Activated T-helper 1 cell treated with anti-CD3 and anti-CD28 coated beads, Interleukin-2, amount 50 U/mL, for 16 hours (primary cell): ENCODE measurements around the gene ANKFN1.

ENCODE experiments used
- DNase-seq, 2 donors: peaks; one replicate each; pipeline ENCODE4 v3.0.0-alpha.2; 2020; ENCODE audit warnings: low read depth in 1 of 2, low spot score in 1 of 2

The ANKFN1 gene

DNA sequence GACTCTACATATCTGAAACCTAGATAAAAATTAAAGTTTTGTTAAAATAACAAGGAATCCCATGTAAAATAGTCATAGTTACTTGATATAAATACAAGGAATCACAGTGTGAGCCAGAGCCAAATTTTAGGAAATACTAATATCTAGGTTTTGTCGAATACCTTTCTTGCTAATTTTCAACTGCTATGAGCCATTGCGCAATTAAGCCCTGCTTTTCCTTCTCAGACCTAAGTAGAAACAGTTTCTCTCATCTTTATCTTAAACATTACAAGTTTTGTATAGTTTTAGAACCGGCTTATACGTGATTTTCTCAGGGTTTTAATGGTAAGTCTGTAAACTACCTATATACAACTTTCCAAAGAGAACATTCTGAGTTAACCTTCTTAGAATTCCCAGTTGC lies 282.9 kb downstream of the ANKFN1 start:
- DNase-seq = no peak

DNA sequence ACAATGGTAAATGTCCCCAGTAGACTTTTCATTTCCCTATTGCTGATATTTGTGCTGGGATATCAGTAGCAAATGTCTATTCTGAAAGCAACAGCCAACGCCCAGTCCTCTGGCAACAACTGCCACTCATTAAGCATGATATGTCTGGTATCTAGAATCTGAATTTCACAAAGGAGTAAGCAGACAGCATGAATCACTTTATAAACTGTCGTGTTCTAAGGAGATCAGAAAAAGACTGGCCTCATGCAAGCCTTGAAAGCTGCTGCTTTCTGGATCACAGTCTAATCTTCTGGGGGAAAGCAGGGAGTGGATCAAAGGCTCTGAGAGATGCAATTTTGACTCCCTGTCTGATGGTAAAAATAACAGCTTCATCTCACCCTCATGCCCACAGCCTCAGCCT lies 287.1 kb downstream of the ANKFN1 start:
- DNase-seq = no peak

DNA sequence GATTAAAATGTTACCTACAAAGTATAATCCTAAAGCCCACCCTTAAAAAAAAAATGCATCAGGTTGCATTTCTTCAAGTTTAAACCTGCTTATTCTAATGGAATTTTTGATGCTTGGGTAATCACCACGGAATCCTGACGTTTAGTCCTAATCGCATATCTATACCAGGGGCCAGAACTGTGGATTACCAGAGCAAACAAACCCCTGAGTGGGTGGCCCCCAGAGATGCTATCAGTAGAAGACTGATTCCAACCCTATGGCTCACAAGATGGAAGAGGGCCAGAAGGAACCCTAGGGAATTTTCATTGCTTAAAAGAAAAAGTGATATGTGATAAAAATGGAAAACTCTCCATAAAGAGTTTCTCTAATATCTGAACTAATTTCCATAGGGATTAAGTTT lies 288.0 kb downstream of the ANKFN1 start:
- no peak for DNase-seq

DNA sequence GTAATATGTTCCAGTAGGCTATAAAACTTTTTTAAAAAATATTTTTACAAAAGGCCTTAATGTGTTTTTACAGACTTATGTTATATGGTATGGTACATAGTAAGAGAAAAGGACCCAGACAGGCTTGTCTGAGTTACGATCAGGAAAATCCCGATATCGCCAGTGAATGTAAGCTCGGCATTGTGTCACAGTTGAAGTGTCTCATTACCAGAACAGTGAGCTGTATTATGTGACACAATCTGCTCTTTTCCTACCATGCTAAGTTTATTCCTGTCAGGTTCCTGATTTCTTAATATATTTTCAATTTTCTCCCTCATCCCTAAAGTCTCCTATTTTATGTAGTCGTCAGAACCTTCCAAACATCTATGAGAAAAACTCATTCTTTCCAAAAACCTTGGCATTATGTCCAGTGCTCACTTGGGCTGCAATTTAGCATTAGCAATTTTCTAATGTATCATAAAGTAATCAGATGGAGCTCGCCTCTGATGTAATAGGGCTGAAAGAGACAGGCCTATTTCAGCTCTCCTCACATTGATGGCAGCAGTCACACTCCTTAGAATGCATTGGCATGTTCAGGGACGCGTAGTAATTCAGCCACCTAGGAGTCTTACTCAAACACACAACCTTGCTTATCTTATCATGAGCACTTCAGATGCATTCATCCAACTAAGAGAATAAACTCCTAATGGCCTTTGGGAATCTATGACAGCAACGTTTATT lies 292.6 kb downstream of the ANKFN1 start:
- no peak for DNase-seq

DNA sequence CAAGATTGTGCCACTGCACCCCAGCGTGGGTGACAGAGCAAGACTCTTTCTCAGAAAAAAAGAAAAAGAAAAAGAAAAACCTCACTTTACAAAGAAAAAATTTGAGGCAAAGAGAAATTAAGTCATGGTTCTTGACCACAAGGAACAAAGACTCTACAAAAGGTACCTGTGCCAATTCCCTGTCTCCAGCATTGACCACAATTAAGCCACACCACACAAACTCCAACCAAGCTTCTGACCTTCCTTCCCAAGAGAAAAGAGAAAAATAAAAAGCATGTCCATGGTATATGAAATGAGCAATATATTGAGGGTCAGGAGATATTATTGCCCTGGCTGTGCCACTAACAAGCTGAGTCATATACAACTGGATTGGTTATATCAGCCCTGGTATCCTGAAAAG lies 293.9 kb downstream of the ANKFN1 start:
- DNase-seq = no peak

DNA sequence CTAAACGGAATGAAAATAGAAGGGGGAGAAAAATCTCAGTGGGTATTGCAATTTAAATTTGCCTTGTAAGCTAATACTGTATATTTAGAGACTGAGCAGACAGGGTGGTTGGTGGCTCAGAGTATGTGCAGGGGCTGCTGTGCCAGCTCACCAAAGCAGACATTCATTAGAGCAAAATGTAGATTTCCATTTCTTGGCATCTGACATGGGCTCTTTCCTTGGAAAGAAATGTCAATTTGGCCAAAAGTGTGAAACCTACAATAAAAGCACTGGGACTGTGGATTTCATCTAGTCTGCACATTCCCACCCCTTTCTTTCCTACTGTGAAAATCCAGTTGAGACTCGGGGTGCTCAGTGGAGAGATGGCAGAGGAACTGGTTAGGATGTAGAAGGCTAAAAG lies 295.1 kb downstream of the ANKFN1 start:
- no peak for DNase-seq

DNA sequence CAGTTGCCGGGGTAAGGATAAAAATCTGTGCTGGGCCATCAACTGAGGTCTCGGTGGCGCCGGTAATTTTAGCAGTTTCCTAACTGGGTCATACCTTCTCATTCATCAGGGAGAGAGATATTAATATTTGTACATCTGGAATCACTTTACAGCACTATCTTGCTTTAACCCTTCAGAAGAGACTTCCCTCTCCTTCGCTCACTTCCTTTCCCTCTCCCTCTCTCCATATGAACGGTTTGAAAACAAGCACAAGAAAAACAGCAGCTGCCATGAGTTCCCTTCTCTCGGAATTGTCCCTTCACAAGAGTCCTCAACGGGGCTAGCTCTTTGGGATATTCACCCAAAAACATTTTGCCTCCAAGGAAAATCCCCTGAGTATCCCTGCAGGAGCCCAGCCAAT lies 295.9 kb downstream of the ANKFN1 start:
- DNase-seq = no peak

DNA sequence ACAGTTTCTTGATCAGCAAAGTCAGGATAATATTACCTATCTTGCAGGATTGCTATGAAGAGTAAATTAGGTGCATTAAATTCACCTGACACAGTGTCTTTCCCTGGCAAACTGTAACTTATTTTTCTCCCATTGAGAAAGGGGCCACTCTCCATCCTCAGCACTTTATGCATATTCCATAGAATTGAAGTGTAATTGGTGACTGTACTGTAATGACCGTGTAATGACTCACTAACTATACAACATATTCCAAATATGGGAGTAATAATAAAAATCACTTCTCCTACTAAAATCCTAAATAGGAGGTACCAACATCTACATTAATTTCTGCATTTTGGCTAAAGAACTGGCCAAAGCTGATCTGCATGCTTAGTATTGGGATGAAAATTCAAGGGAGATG lies 298.4 kb downstream of the ANKFN1 start:
- DNase-seq = no peak

DNA sequence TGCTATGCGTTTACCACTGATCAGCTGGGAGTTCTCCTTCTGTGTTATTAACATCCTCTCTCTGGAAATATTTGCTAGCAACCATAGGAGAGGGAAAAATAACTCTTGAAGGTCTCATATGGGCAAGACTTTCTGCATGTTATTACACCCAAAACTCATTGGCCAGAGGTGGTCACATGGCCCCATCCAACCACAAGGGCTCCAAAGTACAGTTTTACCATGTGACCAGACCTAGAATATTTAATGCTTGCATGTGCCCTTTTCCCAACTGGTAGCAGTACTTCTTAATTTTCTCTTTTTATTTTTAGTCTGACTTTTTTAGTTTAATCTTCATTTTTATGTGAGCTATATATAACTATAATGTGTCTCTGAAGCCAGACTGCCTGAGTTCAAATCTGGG lies 299.2 kb downstream of the ANKFN1 start:
- no peak for DNase-seq

DNA sequence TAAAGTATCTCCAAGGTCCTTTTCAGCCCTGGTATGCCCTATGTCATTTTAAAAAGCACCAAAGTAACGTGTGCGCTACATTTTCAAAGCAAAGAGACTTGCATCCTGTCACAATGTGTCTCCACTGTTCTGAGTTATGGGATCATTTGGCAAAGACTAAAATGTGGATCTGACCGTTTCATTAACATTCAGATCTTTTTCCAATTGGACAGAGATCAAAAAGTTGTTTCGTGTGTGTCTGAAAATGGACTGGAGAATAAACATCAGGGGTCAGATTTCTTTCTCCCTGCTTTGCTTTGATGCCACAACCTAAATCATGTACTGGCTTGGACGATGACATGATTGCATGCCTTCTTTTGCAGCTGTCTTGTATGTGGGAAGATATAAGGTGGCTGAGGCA lies 304.2 kb downstream of the ANKFN1 start:
- DNase-seq = no peak

DNA sequence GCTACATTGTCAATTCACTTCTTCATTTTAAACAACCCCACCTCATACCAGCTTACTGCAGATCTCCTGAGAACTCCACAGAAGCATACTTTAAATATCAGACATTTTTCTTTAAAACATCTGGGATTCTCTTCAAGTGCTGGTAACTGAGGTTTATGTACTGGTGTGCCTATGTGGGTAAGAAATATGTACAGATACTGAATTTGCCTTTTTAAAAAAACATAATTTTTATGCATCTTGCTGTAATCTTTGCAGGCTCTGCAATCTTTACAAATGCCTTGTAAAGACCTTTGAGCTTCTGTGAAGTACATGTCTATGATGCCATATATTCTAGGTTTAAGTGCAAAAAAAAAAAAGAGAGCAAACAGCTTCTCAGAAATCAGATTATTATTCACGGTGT lies 312.6 kb downstream of the ANKFN1 start:
- DNase-seq = no peak

DNA sequence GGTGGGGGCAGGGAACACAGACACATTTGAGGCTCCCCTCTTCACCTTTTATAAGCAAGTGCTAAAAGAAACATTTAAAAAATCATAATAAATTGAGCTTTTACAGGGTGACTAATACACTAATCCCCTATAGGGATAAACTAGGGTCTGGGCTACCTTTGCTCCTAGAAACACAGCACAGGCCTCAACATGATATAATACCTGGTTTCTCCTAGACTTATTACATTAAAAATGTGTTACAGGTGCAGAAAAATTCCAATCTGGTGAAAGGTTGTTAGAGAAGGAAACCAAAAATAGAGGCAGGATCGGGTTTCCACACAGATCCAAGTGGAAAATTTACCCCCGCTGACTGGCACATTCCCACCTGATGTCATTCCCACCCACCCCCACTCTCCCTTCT lies 315.6 kb downstream of the ANKFN1 start:
- no peak for DNase-seq

DNA sequence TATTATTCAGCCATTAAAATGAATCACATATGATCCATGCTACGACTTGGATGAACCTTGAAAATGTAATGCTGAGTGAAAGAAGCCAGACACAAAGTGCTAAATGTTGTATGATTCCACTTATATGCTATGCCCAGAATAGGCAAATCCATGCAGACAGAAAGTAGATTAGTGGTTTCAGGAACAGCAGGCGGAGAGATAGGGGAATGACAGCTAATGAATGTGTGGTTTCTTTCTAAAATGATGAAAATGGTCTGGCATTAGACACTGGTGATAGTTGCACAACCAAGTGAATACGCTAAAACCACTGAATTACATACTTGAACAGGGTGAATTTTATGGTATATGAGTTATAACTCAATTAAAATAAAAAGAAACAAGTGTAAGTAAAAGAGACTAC lies 318.4 kb downstream of the ANKFN1 start:
- no peak for DNase-seq

DNA sequence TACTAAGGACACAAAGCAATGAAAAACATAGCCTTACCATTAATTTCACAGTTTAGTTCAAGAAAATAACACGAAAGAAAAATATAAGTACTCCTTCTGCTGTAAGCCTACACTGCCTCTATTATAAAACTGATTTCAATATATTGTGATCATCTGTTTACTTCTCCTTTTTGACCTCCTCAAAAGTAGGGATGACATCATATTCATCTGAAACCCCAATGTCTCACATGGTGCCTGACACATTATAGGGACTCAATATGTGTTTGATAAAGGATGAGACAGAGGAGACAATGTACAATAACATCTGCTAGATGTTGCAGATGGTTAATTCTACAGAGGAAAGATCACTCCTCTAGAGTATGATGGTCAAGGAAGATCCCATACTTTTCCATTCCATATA lies 321.8 kb downstream of the ANKFN1 start:
- no peak for DNase-seq

DNA sequence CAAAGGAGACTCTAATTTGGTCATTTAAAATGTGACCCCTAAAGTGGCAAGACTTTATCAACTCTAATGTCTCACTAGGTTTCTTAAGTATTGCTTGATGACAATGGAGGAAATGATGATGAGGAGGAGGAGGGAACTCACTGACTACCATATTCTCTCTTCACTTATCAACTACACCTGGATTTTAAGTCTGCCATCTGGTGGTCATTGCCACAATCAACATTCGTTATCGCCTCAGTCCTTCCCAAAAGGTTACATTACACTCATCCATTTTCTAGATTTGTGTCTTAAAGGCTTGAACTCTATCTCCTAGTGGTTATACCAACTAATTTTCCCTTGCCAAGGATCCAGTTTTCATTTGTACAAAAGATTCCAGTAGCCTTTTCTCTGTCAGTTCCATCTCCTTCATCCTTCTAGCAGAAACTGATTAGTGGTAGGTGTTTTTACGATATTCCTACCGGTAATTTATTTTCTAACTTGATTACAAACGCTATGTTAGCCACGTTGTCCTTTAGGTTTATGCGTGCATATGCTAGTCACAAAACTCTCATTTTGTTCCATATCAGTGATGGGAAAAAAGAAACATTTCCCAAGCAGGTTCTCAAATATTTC lies 325.7 kb downstream of the ANKFN1 start:
- no peak for DNase-seq

DNA sequence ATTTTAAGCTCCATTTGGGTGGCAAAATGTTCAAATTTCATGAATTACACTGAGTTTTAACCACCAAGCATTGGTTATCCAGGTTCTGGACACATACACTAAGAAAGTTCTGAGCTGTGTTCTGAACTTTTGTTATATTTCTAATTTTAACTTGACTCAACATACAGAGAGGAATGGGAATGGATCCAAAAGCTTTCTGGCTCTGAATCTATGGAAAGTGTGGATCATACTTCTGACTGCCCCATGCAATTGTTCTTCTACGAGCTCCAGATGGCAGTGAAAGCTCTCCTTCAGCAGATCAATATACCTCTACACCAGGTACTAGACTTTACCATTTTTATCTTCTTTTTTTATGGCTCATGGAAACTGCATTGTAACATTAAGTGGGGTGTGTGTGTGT lies 327.2 kb downstream of the ANKFN1 start:
- no peak for DNase-seq

DNA sequence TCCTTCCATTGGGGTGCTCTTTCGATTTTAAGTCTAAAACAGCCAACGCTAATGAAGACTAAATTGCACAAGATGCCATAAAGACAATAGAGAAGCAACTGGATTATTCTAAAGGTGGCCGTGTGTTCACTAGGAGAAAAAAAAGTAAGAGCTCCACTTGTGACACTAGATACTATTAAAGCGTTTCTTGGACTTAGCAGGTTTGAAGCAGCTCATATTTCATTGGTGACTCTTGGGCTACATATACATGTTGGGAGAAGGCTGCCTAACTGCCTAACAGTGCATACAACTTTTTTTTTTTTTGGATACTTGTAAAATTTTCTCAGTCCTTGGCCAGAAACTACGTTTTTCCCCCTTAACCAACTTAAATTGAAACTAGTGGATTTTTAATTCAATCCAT lies 328.4 kb downstream of the ANKFN1 start:
- DNase-seq = no peak

DNA sequence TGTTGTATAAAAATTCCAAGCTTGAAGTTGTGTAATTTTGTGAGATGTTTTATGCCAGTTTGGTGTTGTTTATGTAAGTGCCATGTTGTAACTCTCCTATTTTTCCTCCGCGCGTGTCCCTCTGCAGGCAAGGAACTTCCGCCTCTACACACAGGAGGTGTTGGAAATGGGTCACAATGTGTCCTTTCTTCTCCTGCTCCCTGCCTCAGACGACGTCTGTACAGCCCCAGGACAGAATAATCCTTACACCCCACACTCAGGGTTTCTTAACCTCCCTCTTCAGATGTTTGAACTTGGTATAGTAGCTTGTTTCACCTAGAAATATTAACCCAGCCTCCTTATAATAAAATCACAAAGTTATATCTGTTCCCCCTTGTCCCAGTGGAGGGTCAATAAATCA lies 329.0 kb downstream of the ANKFN1 start:
- no peak for DNase-seq

DNA sequence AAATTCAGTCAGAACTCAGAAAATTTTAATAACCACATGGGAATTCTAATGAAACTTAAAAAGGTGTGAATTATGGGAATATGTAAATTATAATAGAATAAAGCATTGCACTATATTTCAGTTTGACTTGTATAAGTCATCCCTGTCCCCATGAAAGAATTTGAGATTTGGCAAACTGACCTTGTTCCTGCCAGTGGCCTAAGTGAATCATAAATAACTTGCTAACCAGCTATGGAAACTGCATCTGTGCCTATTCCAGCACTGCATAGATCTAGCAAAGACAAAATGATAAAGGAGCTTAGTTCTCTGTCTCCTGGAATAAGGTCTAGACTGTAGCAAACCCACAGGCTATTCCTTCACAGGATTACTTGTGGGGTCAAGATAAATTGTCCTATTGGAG lies 333.5 kb downstream of the ANKFN1 start:
- no peak for DNase-seq

DNA sequence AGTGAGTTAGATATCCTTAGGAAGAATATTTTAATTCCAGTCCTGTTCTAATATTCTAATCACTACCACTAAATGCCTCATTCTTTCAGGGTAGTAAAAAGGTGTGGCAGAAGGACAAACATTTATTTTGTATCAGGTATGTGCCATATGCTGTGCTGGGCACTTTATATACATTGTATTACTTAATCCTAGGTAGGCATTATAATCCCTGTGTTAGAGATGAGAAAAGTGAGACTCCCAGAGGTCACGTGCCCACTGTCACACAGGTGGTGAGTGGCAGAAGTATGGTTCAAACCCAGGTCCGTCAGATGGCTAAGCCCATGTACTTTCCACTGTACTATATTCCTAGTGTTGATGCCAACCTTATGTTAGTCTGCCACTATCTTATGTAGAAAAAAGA lies 335.5 kb downstream of the ANKFN1 start:
- DNase-seq = no peak

DNA sequence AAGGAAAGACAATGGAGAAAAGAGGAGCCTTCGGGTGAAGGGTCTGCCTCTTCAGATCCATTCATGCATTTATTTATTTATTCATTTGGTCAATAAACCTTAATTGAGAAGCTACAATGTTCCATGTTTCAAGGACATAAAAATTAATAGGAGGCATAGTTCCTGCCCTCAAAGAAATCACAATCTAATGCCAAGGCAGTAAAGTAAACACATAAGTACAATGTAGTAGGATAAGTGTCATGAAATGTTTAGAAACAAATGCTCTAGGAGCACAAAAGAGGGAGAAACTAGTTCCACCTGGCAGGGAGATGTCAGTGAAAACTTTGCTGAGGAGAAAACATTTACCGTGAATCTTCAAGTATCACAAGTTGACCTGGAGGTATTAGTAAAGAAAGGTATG lies 336.7 kb downstream of the ANKFN1 start:
- no peak for DNase-seq

DNA sequence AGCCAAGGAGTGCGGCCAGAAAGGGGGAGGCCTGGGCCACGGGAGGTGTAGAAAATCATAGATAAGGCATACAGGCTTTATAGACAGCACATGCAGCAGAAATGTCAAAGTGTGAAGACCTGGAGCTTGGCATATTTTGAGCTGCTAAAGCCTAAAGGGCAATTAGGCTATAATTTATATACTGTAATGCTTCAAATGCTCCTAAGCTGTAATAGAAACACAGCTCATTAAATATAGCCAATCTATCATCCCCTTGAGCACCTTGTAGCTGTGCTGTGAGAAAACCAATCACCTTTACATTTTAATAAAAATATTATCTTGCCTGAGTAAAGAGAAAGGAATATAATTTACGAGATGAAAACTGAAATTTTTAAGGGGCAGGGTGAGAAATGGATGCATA lies 342.3 kb downstream of the ANKFN1 start:
- DNase-seq = no peak

DNA sequence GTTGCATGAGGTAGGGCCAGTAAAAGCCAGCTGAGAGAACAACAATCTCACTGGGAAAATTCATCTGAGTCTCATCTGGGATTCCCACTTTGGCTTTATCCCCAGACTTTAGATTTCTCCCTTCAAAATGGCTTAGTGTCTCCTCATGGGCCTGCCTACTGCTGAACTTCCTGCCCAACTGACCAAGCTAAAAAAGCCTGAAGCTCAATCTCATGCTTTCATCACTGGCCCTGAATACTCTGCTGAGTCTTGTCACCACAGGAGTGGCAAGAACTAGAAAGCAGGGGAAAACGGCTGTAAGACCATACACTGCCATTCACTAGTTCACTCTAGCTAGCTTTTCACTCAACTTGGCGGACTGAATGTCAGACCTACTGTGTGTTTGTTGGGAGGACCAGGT lies 343.9 kb downstream of the ANKFN1 start:
- DNase-seq = no peak
